Astrocyte of the spinal cord (primary cell): ENCODE measurements around the gene TAF1B.

Source experiments
- DNase-seq: peaks from one replicate; pipeline ENCODE4 v3.0.0; 2011; ENCODE audit warnings: low read depth, low spot score
- H3K4me3 ChIP-seq: 2 replicates; pipeline ENCODE4 v1.5.1; 2011; ENCODE audit warnings: low read depth, mild to moderate bottlenecking, low read length, moderate library complexity
- CTCF ChIP-seq: IDR thresholded peaks from 2 replicates; pipeline ENCODE4 v1.5.1; 2012; ENCODE audit warnings: low read depth, mild to moderate bottlenecking, low read length, inconsistent platforms
- in situ Hi-C: cut with HindIII; loops from 2 replicates; pipeline ENCODE4 v1.10.0; 2017; ENCODE audit warnings: low sequenced_read_pairs

Gene TAF1B

GRCh38 chr2:9975805-9976447, 132.7 kb downstream of the TAF1B start:
- in situ Hi-C loops = no loop called here
- DNase-seq = peak; percentile 96
- no peak for TF ChIP-seq CTCF
- no peak overlapping the region for H3K4me3 ChIP-seq

- in situ Hi-C loops = no loop called here
- no peak for TF ChIP-seq CTCF
- H3K4me3 ChIP-seq = no peak overlapping the region
- DNase-seq = no peak
These were observed 136.7 kb downstream of the TAF1B start for GRCh38 chr2:9979977-9980376.

DNA sequence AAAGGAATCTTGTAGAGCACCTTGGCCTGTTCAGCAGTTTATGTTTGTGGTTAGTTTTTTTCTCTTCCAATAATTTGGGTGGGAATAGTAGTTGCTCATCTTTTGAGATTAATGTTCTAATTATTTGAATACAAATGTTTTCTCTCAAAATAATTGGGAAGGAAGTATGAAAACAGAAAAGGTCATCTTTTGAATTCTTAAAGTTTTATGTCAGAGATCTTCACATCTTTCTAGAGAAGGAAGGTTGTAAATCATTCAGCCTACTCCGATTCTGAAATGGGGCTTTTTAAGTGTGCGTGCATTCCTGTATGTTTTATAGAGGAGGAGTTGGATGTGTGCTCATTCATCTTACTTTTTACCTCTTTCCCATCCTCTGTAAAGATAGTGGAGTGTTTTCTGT, 137.2 kb downstream of the TAF1B start:
- no peak for TF ChIP-seq CTCF
- H3K4me3 ChIP-seq = no peak overlapping the region
- in situ Hi-C loops = no loop called here
- no peak for DNase-seq

GRCh38 chr2:9981655-9982054, 138.4 kb downstream of the TAF1B start:
- no peak overlapping the region for H3K4me3 ChIP-seq
- no peak for DNase-seq
- TF ChIP-seq CTCF = no peak
- in situ Hi-C loops = no loop called here

GRCh38 chr2:9982248-9982647, 139.0 kb downstream of the TAF1B start:
- DNase-seq = peak; percentile 74
- in situ Hi-C loops = no loop called here
- no peak for TF ChIP-seq CTCF
- H3K4me3 ChIP-seq = no peak overlapping the region

- in situ Hi-C loops = no loop called here
- no peak for TF ChIP-seq CTCF
- DNase-seq = no peak
- H3K4me3 ChIP-seq = no peak overlapping the region
These were observed 139.6 kb downstream of the TAF1B start for GRCh38 chr2:9982891-9983290.
